ENCODE measurements around the gene MRPL50.

MRPL50 gene

DNA sequence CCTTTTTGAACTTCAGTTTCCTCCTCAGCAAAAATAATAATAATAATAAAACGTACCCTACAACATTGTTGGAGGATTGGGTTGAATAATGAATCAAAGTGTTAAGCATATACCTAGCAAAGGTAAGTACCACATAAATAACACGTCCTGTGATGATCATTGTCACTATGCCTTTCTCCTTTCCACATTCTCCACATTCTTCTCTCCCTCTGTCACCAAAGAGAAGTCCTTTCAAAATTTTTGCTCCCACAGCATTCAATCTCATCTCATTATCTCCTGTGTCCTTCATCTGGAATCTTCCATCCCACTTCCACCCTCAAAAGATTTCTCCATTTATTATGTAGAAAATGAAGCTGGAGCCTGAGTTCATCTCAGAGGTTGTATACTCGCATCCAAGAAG is 44.3 kb upstream of the MRPL50 start:
- no peak overlapping the region for H2BK5ac ChIP-seq (ENCODE audit: low read length)
- no peak overlapping the region for H4K91ac ChIP-seq (ENCODE audit: low read depth, low read length, poor library complexity)
- H3K9ac ChIP-seq (ENCODE audit: low read depth, low read length, poor library complexity): no peak overlapping the region
- H3K14ac ChIP-seq (ENCODE audit: low read length): no peak overlapping the region
- H3K27ac ChIP-seq (replicated peaks; ENCODE audit: low read length): no peak overlapping the region
- peaks cover 0 to 18% (median 0%) of the 10 kb centered on the region in 3 experiments for H3K27me3 ChIP-seq (ENCODE audit: control insufficient read depth in 3 of 3, insufficient read depth in 3 of 3, low read depth in 1 of 3, low read length in 3 of 3)
- no peak overlapping the region for H2BK15ac ChIP-seq (ENCODE audit: low read length)
- H4K8ac ChIP-seq (ENCODE audit: low read depth, low read length): no peak overlapping the region
- WGBS, 2 donors (ENCODE audit: extremely low coverage in 2 of 2, insufficient read length in 2 of 2, insufficient replicate concordance in 1 of 2): no CpG with 5 or more reads among the region's 3 CpGs
- no peak for DNase-seq (ENCODE audit: low spot score)
- H2AK5ac ChIP-seq (ENCODE audit: low read depth, low read length): no peak overlapping the region
- H3K23ac ChIP-seq (ENCODE audit: low read depth, low read length, poor library complexity): no peak overlapping the region
- H3K9me3 ChIP-seq (replicated peaks in 1 of 2; ENCODE audit: control insufficient read depth in 2 of 2, insufficient read depth in 1 of 2, low read depth in 1 of 2, low read length in 2 of 2): no peaks in the 10 kb centered on the region
- H3K36me3 ChIP-seq (replicated peaks in 1 of 2; ENCODE audit: control insufficient read depth in 2 of 2, insufficient read depth in 2 of 2, low read length in 2 of 2): no peaks in the 10 kb centered on the region
- H2BK12ac ChIP-seq (ENCODE audit: low read length): no peak overlapping the region
- no peak overlapping the region for H3K4ac ChIP-seq (ENCODE audit: low read length)
- peaks cover 0 to 4% of the 10 kb centered on the region in 2 donors for H3K4me1 ChIP-seq (ENCODE audit: control insufficient read depth in 2 of 2, insufficient read depth in 1 of 2, low read depth in 1 of 2, low read length in 2 of 2)
- H3K4me3 ChIP-seq (ENCODE audit: low read length in 2 of 2): no peak overlapping the region
- no peak overlapping the region for H2BK120ac ChIP-seq (ENCODE audit: low read depth, low read length)
- H3K79me1 ChIP-seq (ENCODE audit: low read depth, low read length): no peaks in the 10 kb centered on the region
- no peak overlapping the region for H3K18ac ChIP-seq (ENCODE audit: low read length)
- no peak overlapping the region for H2AFZ ChIP-seq (ENCODE audit: low read length)
- no peak overlapping the region for H3K4me2 ChIP-seq (ENCODE audit: insufficient read depth, low read length, poor library complexity, severe bottlenecking)

DNA sequence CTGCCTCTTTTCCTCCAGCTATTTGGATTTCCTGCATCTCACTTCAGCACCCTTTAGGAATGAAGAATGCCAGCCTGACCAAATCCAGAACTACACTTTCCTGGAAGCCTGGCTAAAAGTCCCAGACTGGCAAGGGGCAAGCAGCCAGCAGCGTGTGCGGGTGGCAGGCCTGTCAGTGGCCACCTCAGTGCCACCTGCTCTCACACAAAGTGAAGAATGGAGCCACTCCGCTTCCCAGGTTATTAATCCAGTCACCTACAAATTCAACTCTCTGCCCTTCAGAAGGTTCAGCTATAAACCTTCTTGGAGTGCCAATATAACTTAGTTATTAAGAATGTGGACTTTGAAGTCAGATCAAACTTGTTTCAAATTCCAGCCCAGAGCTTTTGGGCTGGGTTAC is 43.9 kb upstream of the MRPL50 start:
- no peak overlapping the region for H2AK5ac ChIP-seq (ENCODE audit: low read depth, low read length)
- H3K27me3 ChIP-seq (ENCODE audit: control insufficient read depth in 3 of 3, insufficient read depth in 3 of 3, low read depth in 1 of 3, low read length in 3 of 3): peaks cover 0 to 21% (median 0%) of the 10 kb centered on the region in 3 experiments
- H3K14ac ChIP-seq (ENCODE audit: low read length): no peak overlapping the region
- no peak overlapping the region for H3K27ac ChIP-seq (replicated peaks; ENCODE audit: low read length)
- no peaks in the 10 kb centered on the region for H3K79me1 ChIP-seq (ENCODE audit: low read depth, low read length)
- no peak for DNase-seq (ENCODE audit: low spot score)
- H3K36me3 ChIP-seq (replicated peaks in 1 of 2; ENCODE audit: control insufficient read depth in 2 of 2, insufficient read depth in 2 of 2, low read length in 2 of 2): no peaks in the 10 kb centered on the region
- H2BK5ac ChIP-seq (ENCODE audit: low read length): no peak overlapping the region
- no peak overlapping the region for H3K4ac ChIP-seq (ENCODE audit: low read length)
- no peak overlapping the region for H2AFZ ChIP-seq (ENCODE audit: low read length)
- H3K4me1 ChIP-seq (ENCODE audit: control insufficient read depth in 2 of 2, insufficient read depth in 1 of 2, low read depth in 1 of 2, low read length in 2 of 2): peaks cover 0 to 4% of the 10 kb centered on the region in 2 donors
- H3K4me2 ChIP-seq (ENCODE audit: insufficient read depth, low read length, poor library complexity, severe bottlenecking): no peak overlapping the region
- no peak overlapping the region for H3K9ac ChIP-seq (ENCODE audit: low read depth, low read length, poor library complexity)
- H2BK15ac ChIP-seq (ENCODE audit: low read length): no peak overlapping the region
- H2BK120ac ChIP-seq (ENCODE audit: low read depth, low read length): no peak overlapping the region
- no CpG with 5 or more reads among the region's 3 CpGs for WGBS, 2 donors (ENCODE audit: extremely low coverage in 2 of 2, insufficient read length in 2 of 2, insufficient replicate concordance in 1 of 2)
- no peak overlapping the region for H2BK12ac ChIP-seq (ENCODE audit: low read length)
- H4K91ac ChIP-seq (ENCODE audit: low read depth, low read length, poor library complexity): no peak overlapping the region
- no peak overlapping the region for H4K8ac ChIP-seq (ENCODE audit: low read depth, low read length)
- no peaks in the 10 kb centered on the region for H3K9me3 ChIP-seq (replicated peaks in 1 of 2; ENCODE audit: control insufficient read depth in 2 of 2, insufficient read depth in 1 of 2, low read depth in 1 of 2, low read length in 2 of 2)
- H3K4me3 ChIP-seq (ENCODE audit: low read length in 2 of 2): no peak overlapping the region
- no peak overlapping the region for H3K18ac ChIP-seq (ENCODE audit: low read length)
- no peak overlapping the region for H3K23ac ChIP-seq (ENCODE audit: low read depth, low read length, poor library complexity)

DNA sequence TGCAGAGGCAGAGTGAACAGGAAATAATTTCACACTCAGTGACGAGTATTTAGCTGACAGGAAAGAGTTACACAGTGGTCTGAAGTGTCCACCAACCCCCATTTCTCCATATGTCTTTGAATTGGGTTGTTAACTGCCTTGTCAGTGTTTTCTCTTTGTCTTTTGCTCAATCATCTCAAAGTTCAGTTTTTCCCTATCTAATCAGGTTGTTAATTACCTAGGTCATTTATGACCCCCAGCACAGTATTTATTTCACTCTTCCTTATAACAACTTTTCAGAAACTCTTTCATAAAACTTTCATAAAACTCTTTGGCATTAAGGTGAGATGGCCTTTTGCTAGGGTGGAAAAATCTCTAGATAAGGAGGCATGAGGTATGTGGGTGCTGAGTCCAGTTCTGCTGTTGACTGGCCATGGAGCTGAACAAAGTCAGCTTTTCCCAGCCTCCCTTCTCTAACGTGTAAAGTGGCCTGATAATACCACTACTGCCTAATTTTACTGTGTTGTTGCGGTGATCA is 42.4 kb upstream of the MRPL50 start:
- no peak overlapping the region for H3K14ac ChIP-seq (ENCODE audit: low read length)
- peaks cover 0 to 19% (median 0%) of the 10 kb centered on the region in 3 experiments for H3K27me3 ChIP-seq (ENCODE audit: control insufficient read depth in 3 of 3, insufficient read depth in 3 of 3, low read depth in 1 of 3, low read length in 3 of 3)
- no peak overlapping the region for H3K23ac ChIP-seq (ENCODE audit: low read depth, low read length, poor library complexity)
- WGBS, 2 donors (ENCODE audit: extremely low coverage in 2 of 2, insufficient read length in 2 of 2, insufficient replicate concordance in 1 of 2): no CpG with 5 or more reads among the region's 3 CpGs
- H2BK12ac ChIP-seq (ENCODE audit: low read length): no peak overlapping the region
- no peak overlapping the region for H3K4me2 ChIP-seq (ENCODE audit: insufficient read depth, low read length, poor library complexity, severe bottlenecking)
- no peak overlapping the region for H2AFZ ChIP-seq (ENCODE audit: low read length)
- H3K9me3 ChIP-seq (replicated peaks in 1 of 2; ENCODE audit: control insufficient read depth in 2 of 2, insufficient read depth in 1 of 2, low read depth in 1 of 2, low read length in 2 of 2): no peaks in the 10 kb centered on the region
- no peak overlapping the region for H3K27ac ChIP-seq (replicated peaks; ENCODE audit: low read length)
- DNase-seq (ENCODE audit: low spot score): no peak
- H3K18ac ChIP-seq (ENCODE audit: low read length): no peak overlapping the region
- H2BK5ac ChIP-seq (ENCODE audit: low read length): no peak overlapping the region
- no peaks in the 10 kb centered on the region for H3K36me3 ChIP-seq (replicated peaks in 1 of 2; ENCODE audit: control insufficient read depth in 2 of 2, insufficient read depth in 2 of 2, low read length in 2 of 2)
- H2BK120ac ChIP-seq (ENCODE audit: low read depth, low read length): no peak overlapping the region
- no peak overlapping the region for H3K4me3 ChIP-seq (ENCODE audit: low read length in 2 of 2)
- no peak overlapping the region for H3K9ac ChIP-seq (ENCODE audit: low read depth, low read length, poor library complexity)
- no peaks in the 10 kb centered on the region for H3K79me1 ChIP-seq (ENCODE audit: low read depth, low read length)
- no peak overlapping the region for H2AK5ac ChIP-seq (ENCODE audit: low read depth, low read length)
- H2BK15ac ChIP-seq (ENCODE audit: low read length): no peak overlapping the region
- H4K91ac ChIP-seq (ENCODE audit: low read depth, low read length, poor library complexity): no peak overlapping the region
- peaks cover 0 to 4% of the 10 kb centered on the region in 2 donors for H3K4me1 ChIP-seq (ENCODE audit: control insufficient read depth in 2 of 2, insufficient read depth in 1 of 2, low read depth in 1 of 2, low read length in 2 of 2)
- no peak overlapping the region for H3K4ac ChIP-seq (ENCODE audit: low read length)
- H4K8ac ChIP-seq (ENCODE audit: low read depth, low read length): no peak overlapping the region

- no peak overlapping the region for H3K14ac ChIP-seq (ENCODE audit: low read length)
- WGBS, 2 donors (ENCODE audit: extremely low coverage in 2 of 2, insufficient read length in 2 of 2, insufficient replicate concordance in 1 of 2): no CpG with 5 or more reads among the region's 3 CpGs
- H2BK120ac ChIP-seq (ENCODE audit: low read depth, low read length): no peak overlapping the region
- no peak overlapping the region for H3K9ac ChIP-seq (ENCODE audit: low read depth, low read length, poor library complexity)
- H3K4me3 ChIP-seq (ENCODE audit: low read length in 2 of 2): no peak overlapping the region
- H3K4me1 ChIP-seq (ENCODE audit: control insufficient read depth in 2 of 2, insufficient read depth in 1 of 2, low read depth in 1 of 2, low read length in 2 of 2): peaks cover 0 to 4% of the 10 kb centered on the region in 2 donors
- no peak overlapping the region for H2AK5ac ChIP-seq (ENCODE audit: low read depth, low read length)
- H3K23ac ChIP-seq (ENCODE audit: low read depth, low read length, poor library complexity): no peak overlapping the region
- H3K4ac ChIP-seq (ENCODE audit: low read length): no peak overlapping the region
- no peak for DNase-seq (ENCODE audit: low spot score)
- no peak overlapping the region for H2BK12ac ChIP-seq (ENCODE audit: low read length)
- no peak overlapping the region for H3K18ac ChIP-seq (ENCODE audit: low read length)
- no peak overlapping the region for H4K91ac ChIP-seq (ENCODE audit: low read depth, low read length, poor library complexity)
- no peaks in the 10 kb centered on the region for H3K79me1 ChIP-seq (ENCODE audit: low read depth, low read length)
- H2BK5ac ChIP-seq (ENCODE audit: low read length): no peak overlapping the region
- no peaks in the 10 kb centered on the region for H3K36me3 ChIP-seq (replicated peaks in 1 of 2; ENCODE audit: control insufficient read depth in 2 of 2, insufficient read depth in 2 of 2, low read length in 2 of 2)
- no peak overlapping the region for H2BK15ac ChIP-seq (ENCODE audit: low read length)
- peaks cover 0 to 17% (median 0%) of the 10 kb centered on the region in 3 experiments for H3K27me3 ChIP-seq (ENCODE audit: control insufficient read depth in 3 of 3, insufficient read depth in 3 of 3, low read depth in 1 of 3, low read length in 3 of 3)
- H4K8ac ChIP-seq (ENCODE audit: low read depth, low read length): no peak overlapping the region
- no peak overlapping the region for H2AFZ ChIP-seq (ENCODE audit: low read length)
- no peak overlapping the region for H3K27ac ChIP-seq (replicated peaks; ENCODE audit: low read length)
- H3K9me3 ChIP-seq (replicated peaks in 1 of 2; ENCODE audit: control insufficient read depth in 2 of 2, insufficient read depth in 1 of 2, low read depth in 1 of 2, low read length in 2 of 2): no peaks in the 10 kb centered on the region
- no peak overlapping the region for H3K4me2 ChIP-seq (ENCODE audit: insufficient read depth, low read length, poor library complexity, severe bottlenecking)
Observed at GRCh38 chr9:101438523-101438922, 40.1 kb upstream of the MRPL50 start.

All from neuronal stem cell (in vitro differentiated cells).